Progenitor cell of endocrine pancreas (in vitro differentiated cells): ENCODE measurements around the gene NUDT4. TPM values are rescaled to one million over a fixed set of nuclear protein-coding genes. Genes with fewer than 3 reads are reported as not detected.

Source experiments
- DNase-seq: peaks from one replicate; pipeline ENCODE4 v3.0.0; 2021; ENCODE audit warnings: low spot score; ENCODE audit not compliant: unreplicated experiment
- H3K27ac Mint-ChIP-seq: 2 replicates; pipeline ENCODE4 v1.8.0; 2021; ENCODE audit warnings: mild to moderate bottlenecking, moderate library complexity, mixed read lengths
- H3K27me3 Mint-ChIP-seq: 2 replicates; pipeline ENCODE4 v1.8.0; 2021; ENCODE audit warnings: mixed read lengths
- H3K36me3 Mint-ChIP-seq: 2 replicates; pipeline ENCODE4 v1.8.0; 2022; ENCODE audit warnings: mixed read lengths; ENCODE audit not compliant: insufficient read depth
- H3K4me1 Mint-ChIP-seq: 2 replicates; pipeline ENCODE4 v1.8.0; 2021; ENCODE audit warnings: low read depth, mixed read lengths
- H3K4me3 Mint-ChIP-seq: 2 replicates; pipeline ENCODE4 v1.8.0; 2021; ENCODE audit warnings: low read depth, mild to moderate bottlenecking, moderate library complexity, mixed read lengths
- H3K9me3 Mint-ChIP-seq: 2 replicates; pipeline ENCODE4 v1.8.0; 2021; ENCODE audit warnings: low read depth, mixed read lengths
- CTCF ChIP-seq: fragments of 200-600 bp; sonication (generic); IDR thresholded peaks from one replicate; pipeline ENCODE4 v1.5.0; 2021; ENCODE audit warnings: antibody characterized with exemption, mild to moderate bottlenecking; ENCODE audit not compliant: unreplicated experiment
- total RNA-seq: library from RNA; stranded (reverse); gene quantifications from 2 replicates; pipeline ENCODE4 v1.2.1, GENCODE V29; 2021

NUDT4 gene
- total RNA-seq, 1 donor from 2014 or later, result 66.3 TPM

GRCh38 chr12:93361151-93361919, 16.4 kb upstream of the NUDT4 start:
- H3K4me1 Mint-ChIP-seq, result no peaks in the 10 kb centered on the region
- H3K27ac Mint-ChIP-seq, result no peak overlapping the region
- no peak for TF ChIP-seq CTCF
- H3K27me3 Mint-ChIP-seq, result no peaks in the 10 kb centered on the region
- DNase-seq, result no peak
- no peaks in the 10 kb centered on the region for H3K9me3 Mint-ChIP-seq
- no peak overlapping the region for H3K4me3 Mint-ChIP-seq
- no peaks in the 10 kb centered on the region for H3K36me3 Mint-ChIP-seq

GRCh38 chr12:93363841-93364297, 13.9 kb upstream of the NUDT4 start:
- DNase-seq, result no peak
- Mint-ChIP-seq H3K27me3 (no peaks in the 10 kb centered on the region), H3K4me3 (no peak overlapping the region), H3K4me1 (no peaks in the 10 kb centered on the region), H3K9me3 (no peaks in the 10 kb centered on the region), H3K27ac (no peak overlapping the region), H3K36me3 (no peaks in the 10 kb centered on the region)
- no peak for TF ChIP-seq CTCF

GRCh38 chr12:93365616-93366405, 11.9 kb upstream of the NUDT4 start:
- no peaks in the 10 kb centered on the region for H3K9me3 Mint-ChIP-seq
- TF ChIP-seq CTCF, result no peak
- H3K4me1 Mint-ChIP-seq, result no peaks in the 10 kb centered on the region
- no peak overlapping the region for H3K27ac Mint-ChIP-seq
- H3K27me3 Mint-ChIP-seq, result no peaks in the 10 kb centered on the region
- no peak for DNase-seq
- no peak overlapping the region for H3K4me3 Mint-ChIP-seq
- no peaks in the 10 kb centered on the region for H3K36me3 Mint-ChIP-seq

- TF ChIP-seq CTCF, result no peak
- H3K27me3 Mint-ChIP-seq, result no peaks in the 10 kb centered on the region
- H3K9me3 Mint-ChIP-seq, result no peaks in the 10 kb centered on the region
These were observed 11.3 kb upstream of the NUDT4 start for GRCh38 chr12:93366422-93366821.

GRCh38 chr12:93368766-93369165, 9.0 kb upstream of the NUDT4 start:
- no peak overlapping the region for H3K27ac Mint-ChIP-seq
- H3K36me3 Mint-ChIP-seq, result no peaks in the 10 kb centered on the region
- H3K27me3 Mint-ChIP-seq, result no peaks in the 10 kb centered on the region
- no peak for TF ChIP-seq CTCF
- no peak for DNase-seq
- no peak overlapping the region for H3K4me3 Mint-ChIP-seq
- no peaks in the 10 kb centered on the region for H3K9me3 Mint-ChIP-seq
- peaks cover 5% of the 10 kb centered on the region for H3K4me1 Mint-ChIP-seq

More at GRCh38 chr12:93366422-93366821, 11.3 kb upstream of the NUDT4 start:
- H3K4me1 Mint-ChIP-seq, result no peaks in the 10 kb centered on the region
- no peak overlapping the region for H3K27ac Mint-ChIP-seq
- no peaks in the 10 kb centered on the region for H3K36me3 Mint-ChIP-seq
- no peak for DNase-seq
- H3K4me3 Mint-ChIP-seq, result no peak overlapping the region
